Activated T-cell treated with anti-CD3 and anti-CD28 coated beads, Interleukin-2, amount 50 U/mL, for 1 hour (primary cell): ENCODE results near the gene CD80.
"Not testable (repeated sequence)": the region's sequence is repeated elsewhere in the genome, so short reads cannot be mapped to it uniquely, and the experiment has no call there.

Experiments used
- DNase-seq: peaks from one replicate; pipeline ENCODE4 v3.0.0-alpha.2; 2020

CD80 gene, protein sequence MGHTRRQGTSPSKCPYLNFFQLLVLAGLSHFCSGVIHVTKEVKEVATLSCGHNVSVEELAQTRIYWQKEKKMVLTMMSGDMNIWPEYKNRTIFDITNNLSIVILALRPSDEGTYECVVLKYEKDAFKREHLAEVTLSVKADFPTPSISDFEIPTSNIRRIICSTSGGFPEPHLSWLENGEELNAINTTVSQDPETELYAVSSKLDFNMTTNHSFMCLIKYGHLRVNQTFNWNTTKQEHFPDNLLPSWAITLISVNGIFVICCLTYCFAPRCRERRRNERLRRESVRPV

DNA sequence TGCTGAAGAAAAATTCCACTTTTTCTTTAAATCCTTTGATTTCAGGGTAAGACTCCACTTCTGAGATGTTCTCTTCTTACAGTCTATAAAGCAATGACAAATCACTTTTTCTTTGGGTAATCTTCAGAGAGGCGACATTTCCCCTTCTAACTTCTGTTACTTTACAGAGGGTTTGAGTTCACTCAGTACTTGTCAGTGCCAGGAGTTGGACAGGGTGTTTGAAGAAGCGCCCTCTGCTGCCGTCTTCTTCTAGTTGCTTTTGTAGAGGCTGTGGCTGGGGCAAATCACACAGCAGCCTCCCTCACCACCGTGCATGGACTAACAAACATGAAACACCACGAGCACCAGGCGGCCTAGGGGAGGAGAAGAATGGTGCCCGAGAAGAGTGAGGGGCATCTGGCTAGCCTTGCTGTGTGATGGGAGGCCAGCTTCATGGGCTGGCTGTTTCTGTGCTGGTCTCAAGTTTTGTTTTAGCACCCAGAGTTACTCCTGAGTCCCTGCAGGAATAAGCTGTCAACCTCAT lies at the start of gene CD80:
CD80 (minus strand) TSS at position 174 of the 523 bp plus-strand sequence. CDS start 1,886 bp downstream, outside the sequence.
- DNase-seq: peak; percentile 46

- DNase-seq: no peak
Observed at GRCh38 chr3:119608405-119609000, 49.1 kb upstream of the CD80 start.

GRCh38 chr3:119604878-119605277 lies 45.5 kb upstream of the CD80 start:
- DNase-seq: no peak

DNA sequence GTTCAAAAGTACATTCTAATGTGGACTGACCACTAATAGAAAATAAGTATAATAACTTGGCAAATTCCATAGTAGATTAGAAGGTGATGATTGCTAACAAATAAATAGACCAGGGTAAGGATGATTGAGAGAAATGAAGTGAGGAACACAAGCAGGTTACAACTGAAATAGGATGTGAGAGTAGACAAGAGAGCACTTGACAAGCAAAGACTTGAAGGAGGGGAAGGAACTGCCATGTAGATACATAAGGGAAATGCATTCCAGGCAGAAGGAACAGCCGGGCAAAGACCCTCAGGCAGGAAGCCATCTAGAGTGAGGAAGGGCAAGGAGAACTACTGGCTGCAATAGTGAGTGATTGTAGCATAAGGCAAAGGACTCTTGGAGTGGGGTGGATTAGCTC lies 43.3 kb upstream of the CD80 start:
- no peak for DNase-seq

DNA sequence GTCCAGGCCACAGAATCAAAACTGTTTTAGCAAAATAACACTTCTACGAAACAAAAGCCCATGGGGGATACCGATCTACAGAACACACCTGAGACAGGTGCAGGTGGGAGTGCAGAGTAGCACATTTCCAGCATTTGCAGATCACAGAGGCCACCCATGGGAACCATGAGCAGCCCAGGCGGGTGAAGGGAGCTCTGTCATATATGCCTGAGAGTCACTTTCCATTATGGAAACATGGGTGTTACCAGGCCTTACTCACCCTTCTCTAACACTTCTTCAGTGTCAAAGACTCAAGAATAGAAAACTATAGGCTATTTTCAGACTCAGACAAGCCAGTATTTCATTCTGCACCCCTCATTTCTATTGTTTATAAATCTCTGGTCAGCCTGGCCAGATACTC lies 41.7 kb upstream of the CD80 start:
- DNase-seq: no peak

- DNase-seq: no peak
Observed at GRCh38 chr3:119600732-119601131, 41.3 kb upstream of the CD80 start.

DNA sequence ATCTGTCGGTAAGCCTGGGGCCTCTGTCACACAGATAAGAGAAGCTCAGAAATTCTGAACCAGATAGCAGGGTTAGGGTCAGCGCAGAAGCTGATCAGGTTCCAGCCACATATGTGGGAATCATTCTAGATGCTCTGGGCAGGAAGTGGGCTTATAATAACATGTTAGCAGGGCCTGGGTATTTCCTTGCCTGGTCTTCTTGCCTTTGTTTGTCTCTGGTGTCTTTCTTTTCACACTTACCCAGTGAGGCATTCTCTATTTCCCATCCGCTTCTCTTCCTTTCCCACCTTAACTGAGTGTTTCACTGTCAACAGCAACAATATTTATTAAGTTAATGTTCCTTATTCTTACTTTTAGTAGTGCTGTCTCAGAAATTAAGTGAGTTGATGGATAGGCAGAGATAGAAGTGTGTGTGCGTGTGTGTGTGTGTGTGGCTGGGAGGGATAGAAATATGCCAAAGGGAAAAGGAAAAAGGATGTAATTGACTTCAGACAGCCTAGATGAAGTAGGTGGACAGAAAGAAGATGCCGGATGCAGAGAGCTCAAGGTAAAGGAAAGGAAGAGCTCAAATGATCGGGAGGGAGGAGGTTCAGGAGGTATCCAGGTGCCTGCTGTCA lies 40.3 kb upstream of the CD80 start:
- DNase-seq: no peak

DNA sequence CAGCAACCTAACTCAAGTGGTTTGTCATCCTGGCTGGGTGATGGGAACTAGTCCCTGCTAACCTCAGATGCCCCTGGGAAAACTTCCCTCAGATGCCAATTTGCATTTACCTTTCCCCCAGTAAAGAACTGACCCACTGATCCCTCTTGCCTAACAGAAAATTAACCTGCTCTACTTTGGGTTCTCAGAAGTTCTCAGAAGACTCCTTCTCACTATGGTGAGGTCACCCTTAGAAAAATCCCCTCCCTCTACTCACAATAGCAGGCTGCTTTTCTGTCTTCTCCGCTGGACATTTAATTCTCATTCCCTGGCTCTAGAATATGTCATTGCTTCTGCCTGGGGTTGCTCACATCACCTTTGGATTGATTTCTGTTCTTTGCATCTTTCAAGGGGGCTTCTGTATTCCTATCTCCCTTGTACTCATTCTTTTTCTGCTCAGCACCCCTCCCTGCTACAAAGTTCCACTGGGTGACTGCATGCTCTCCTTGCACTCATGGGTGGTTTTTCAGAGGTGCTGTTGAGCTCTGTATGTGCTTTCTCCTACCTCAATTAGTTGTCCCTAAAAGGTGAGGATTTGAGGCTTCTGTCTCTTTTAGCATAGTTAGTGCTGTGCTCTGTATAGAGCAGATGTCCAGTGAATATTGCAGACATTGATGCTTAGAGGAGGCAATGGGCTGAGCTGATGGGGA lies 39.1 kb upstream of the CD80 start:
- no peak for DNase-seq

GRCh38 chr3:119597548-119598288 lies 38.3 kb upstream of the CD80 start, which contains the start of gene PLA1A:
Gene PLA1A (plus strand): TSS chr3:119597885. CDS start chr3:119597914, 29 bp downstream.
- no peak for DNase-seq

DNA sequence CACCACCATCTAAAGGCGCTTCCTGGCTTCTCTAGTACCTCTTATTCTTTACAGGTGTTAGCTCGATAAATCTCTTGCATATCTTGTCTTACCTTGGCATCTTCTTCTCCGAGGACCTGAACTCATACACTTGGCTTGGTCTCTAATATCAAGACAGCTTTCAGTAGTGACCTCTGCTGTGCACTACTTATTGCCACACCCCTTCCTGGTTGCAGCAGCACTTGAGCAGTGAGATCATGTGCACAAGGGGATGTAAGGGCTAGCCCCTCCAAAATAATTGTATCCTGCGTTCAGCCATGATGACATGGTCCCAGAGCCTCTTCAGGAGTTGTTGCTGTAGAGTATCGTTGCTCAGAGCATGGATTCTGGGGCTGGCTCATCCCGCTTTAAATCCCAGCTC lies 37.0 kb upstream of the CD80 start:
- no peak for DNase-seq

DNA sequence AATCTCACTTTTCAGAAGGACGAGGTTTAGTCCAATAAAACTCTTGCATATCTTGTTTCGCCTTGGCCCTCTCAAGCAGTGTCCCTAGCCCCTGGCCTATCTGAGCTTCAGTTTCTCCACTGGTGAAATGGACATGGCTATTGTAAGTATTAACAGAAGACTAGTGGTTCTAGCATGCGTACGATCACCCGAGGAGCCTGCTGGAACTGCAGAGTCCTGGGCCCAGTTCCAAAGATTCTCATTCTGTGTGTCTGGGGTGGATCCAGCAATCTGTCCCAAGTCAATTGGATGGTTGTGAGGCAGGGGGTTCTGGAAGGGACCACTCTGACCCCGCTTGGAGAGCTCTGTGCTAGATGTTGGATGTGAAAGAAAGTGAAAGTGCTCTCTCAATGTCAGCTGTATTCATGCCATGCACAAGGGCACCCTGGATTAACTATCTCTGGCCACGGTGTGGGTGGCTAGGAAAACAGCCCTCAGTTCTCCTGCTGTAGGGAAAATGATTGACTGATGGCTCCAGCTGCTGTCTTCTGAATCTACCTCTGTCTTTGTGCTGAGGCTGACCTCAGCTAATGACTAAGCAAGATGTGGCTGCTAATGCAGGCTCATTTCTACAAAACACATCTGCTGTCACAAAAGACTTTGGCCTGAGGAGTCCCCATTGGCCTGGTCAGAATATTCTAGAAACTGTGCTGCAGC lies 36.4 kb upstream of the CD80 start:
- no peak for DNase-seq

DNA sequence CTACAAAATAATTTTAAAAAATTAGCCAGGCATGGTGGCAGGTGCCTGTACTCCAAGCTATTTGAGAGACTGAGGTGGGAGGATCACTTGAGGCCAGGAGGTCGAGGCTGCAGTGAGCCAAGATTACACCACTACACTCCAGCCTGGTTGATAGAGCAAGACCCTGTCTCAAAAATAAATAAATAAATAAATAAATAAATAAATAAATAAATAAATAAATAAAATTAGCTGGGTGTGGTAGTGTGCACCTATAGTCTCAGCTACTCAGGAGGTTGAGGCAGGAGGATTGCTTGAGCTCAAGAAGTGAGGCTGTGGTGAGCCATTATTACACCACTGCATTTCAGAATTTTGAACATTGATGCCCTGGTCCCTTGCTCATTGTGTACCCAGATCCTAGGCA lies 35.5 kb upstream of the CD80 start:
- DNase-seq: not testable (repeated sequence)

- no peak for DNase-seq
Observed at GRCh38 chr3:119594066-119594465, 34.7 kb upstream of the CD80 start.

DNA sequence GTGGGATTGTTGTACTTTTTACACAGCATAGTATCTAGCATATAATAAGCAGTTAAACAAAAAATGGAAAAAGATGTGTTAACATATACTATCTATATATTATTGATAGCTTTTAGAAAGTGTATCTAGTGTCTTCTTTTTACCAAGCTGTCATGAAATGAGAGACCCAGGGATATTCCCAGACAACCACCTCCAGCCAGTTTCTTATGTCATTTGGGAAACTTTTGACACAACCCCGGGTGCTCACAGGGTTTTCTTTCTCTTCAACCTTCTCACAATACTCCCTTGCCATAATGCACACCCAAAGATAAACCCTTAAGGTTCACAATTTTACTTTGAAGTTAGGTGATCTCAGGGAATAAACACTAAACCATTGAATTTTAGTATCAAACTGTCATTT lies 33.4 kb upstream of the CD80 start:
- DNase-seq: no peak

GRCh38 chr3:119590706-119591105 lies 31.3 kb upstream of the CD80 start:
- DNase-seq: no peak

GRCh38 chr3:119589102-119589773 lies 29.8 kb upstream of the CD80 start:
- no peak for DNase-seq

DNA sequence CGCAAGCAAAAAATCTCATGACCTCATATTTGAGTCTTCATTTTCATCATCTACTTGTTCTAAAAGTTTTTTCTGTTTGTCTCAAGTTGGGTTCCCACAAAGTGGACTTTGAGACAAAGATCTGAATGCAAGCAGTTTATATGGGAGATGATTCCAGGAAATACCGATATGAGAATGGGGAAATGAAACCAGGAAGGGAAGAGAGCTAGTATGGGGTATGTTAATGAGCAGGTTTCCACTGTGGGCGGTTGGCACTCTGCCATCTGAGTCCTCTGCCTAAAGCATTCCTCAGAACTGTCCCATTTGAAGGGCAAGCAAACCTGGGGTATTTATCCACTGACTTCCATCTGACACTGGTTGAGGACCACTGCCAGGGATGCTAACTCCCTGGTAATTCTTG lies 28.7 kb upstream of the CD80 start:
- DNase-seq: no peak

DNA sequence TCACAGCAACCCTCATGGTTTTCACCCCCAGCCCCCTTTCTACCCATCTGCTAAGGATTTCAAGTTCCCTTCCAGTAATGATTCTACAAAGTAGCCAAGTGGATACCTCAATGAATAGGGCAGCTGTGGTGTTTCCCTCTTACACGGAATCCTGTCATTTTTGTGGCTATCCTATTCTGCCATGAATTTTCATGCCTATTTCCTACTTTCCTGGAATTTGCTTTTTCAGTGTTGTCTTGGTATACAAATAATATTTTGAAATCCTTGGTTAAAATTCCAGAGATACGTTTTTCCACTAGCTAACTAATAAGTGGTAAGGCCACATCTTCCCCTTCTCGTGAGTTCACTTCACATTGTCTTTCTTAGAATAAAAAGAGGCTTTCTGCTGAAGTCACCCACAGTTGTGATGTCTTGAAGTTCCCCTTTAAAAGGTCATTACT lies 27.3 kb upstream of the CD80 start:
- DNase-seq: no peak

- DNase-seq: no peak
Observed at GRCh38 chr3:119585856-119586570, 26.6 kb upstream of the CD80 start.

DNA sequence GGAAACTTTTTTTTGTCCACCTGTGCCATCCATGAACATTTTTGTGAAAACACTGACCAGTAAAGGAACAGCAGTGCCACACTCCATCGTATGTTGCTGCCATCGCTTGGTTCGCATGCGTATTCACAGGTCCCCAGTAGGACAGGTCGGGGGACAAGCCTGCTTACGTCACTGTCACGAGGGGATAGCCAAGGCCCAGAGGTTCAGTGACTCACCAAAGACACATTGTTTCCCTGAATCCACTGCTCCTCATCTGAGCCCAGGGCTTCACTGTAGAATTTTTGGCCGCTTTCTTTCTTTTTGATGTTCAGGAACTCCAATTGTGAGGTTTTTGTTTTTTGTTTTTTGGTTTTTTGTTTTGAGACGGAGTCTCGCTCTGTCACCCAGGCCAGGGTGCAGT lies 25.8 kb upstream of the CD80 start:
- no peak for DNase-seq

DNA sequence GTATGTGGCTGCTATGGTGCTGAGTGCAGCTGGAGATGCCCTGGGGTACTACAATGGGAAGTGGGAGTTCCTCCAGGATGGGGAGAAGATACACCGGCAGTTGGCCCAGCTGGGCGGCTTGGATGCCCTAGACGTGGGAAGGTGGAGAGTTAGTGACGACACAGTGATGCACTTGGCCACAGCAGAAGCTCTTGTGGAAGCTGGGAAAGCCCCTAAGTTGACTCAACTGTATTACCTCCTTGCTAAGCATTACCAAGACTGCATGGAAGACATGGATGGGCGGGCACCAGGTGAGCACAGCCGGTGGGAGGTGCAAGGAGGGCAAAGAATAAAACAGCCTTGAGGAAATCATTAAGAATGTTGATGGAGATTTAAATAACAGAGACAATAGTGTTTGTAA lies 22.8 kb upstream of the CD80 start:
- no peak for DNase-seq
